ENCODE measurements around the gene EBF4.

The EBF4 gene

GRCh38 chr20:2742934-2743559 is 50.5 kb downstream of the EBF4 start:
- DNase-seq (ENCODE audit: low read depth, low spot score), result peak; percentile 84

- DNase-seq (ENCODE audit: low read depth, low spot score), result no peak
These were observed 52.7 kb downstream of the EBF4 start for GRCh38 chr20:2745060-2745910.

- no peak for DNase-seq (ENCODE audit: low read depth, low spot score)
These were observed 53.5 kb downstream of the EBF4 start for GRCh38 chr20:2745936-2746635.

GRCh38 chr20:2746636-2747265 is 54.2 kb downstream of the EBF4 start:
- DNase-seq (ENCODE audit: low read depth, low spot score), result no peak

- DNase-seq (ENCODE audit: low read depth, low spot score), result no peak
These were observed 55.2 kb downstream of the EBF4 start for GRCh38 chr20:2747676-2748235.

- no peak for DNase-seq (ENCODE audit: low read depth, low spot score)
These were observed 56.2 kb downstream of the EBF4 start for GRCh38 chr20:2748551-2749342.

- no peak for DNase-seq (ENCODE audit: low read depth, low spot score)
These were observed 56.9 kb downstream of the EBF4 start for GRCh38 chr20:2749343-2749950.

GRCh38 chr20:2749951-2750490 is 57.4 kb downstream of the EBF4 start:
- no peak for DNase-seq (ENCODE audit: low read depth, low spot score)

GRCh38 chr20:2750491-2751251 is 58.1 kb downstream of the EBF4 start:
- DNase-seq (ENCODE audit: low read depth, low spot score), result no peak

GRCh38 chr20:2751347-2751877 is 58.8 kb downstream of the EBF4 start:
- DNase-seq (ENCODE audit: low read depth, low spot score), result no peak

GRCh38 chr20:2751878-2752566 is 59.4 kb downstream of the EBF4 start:
- peak; percentile 42 for DNase-seq (ENCODE audit: low read depth, low spot score)

- peak; percentile 66 for DNase-seq (ENCODE audit: low read depth, low spot score)
These were observed 60.2 kb downstream of the EBF4 start for GRCh38 chr20:2752567-2753460.

- DNase-seq (ENCODE audit: low read depth, low spot score), result no peak
These were observed 61.0 kb downstream of the EBF4 start for GRCh38 chr20:2753461-2754040.

GRCh38 chr20:2754424-2754823 is 61.8 kb downstream of the EBF4 start:
- no peak for DNase-seq (ENCODE audit: low read depth, low spot score)

- no peak for DNase-seq (ENCODE audit: low read depth, low spot score)
These were observed 63.0 kb downstream of the EBF4 start for GRCh38 chr20:2755451-2756055.

GRCh38 chr20:2756056-2756611 is 63.6 kb downstream of the EBF4 start:
- peak; percentile 65 for DNase-seq (ENCODE audit: low read depth, low spot score)

All from astrocyte of the hippocampus (primary cell).